Measurements from ENCODE around the gene COPS2. TPM values are rescaled to one million over a fixed set of nuclear protein-coding genes. Genes with fewer than 3 reads are reported as not detected.
"Not testable (repeated sequence)": the region's sequence is repeated elsewhere in the genome, so short reads cannot be mapped to it uniquely, and the experiment has no call there.

Gene COPS2
- total RNA-seq, 4 donors from 2014 or later = 15.0 to 51.4 (median 24.4) TPM

GRCh38 chr15:49083401-49084284, 71.8 kb downstream of the COPS2 start:
- intact Hi-C loops (cut with DNase I; ENCODE audit: low total_unique reads) = no loop called here
- 90 to 98% methylated on average over 5 of the region's 5 CpGs for WGBS, 2 donors (ENCODE audit: low coverage in 1 of 2)

GRCh38 chr15:49082960-49083359, 72.4 kb downstream of the COPS2 start:
- no peaks in the 10 kb centered on the region for H3K36me3 ChIP-seq
- DNase-seq = no peak
- no peak overlapping the region for H3K27ac ChIP-seq
- WGBS, 2 donors (ENCODE audit: low coverage in 1 of 2) = 68 to 100% methylated on average over 1 of the region's 1 CpG
- no peak overlapping the region for H3K4me3 ChIP-seq
- in situ Hi-C loops (cut with MboI; ENCODE audit: low pct_ligation_motif_present in 1 of 4, low pct_unique_long_range_greater_than_20kb in 1 of 4, low sequenced_read_pairs in 3 of 4) (no loop called here), intact Hi-C loops (cut with DNase I; ENCODE audit: low total_unique reads) (no loop called here)
- no peaks in the 10 kb centered on the region for H3K4me1 ChIP-seq
- TF ChIP-seq CTCF (IDR thresholded peaks at IDR 0.05) = no peak
- no peak for TF ChIP-seq POLR2A (IDR thresholded peaks at IDR 0.05)
- TF ChIP-seq POLR2AphosphoS5 (IDR thresholded peaks at IDR 0.05) = no peak
- TF ChIP-seq EP300 (IDR thresholded peaks at IDR 0.05; ENCODE audit: low read depth) = no peak
- no peaks in the 10 kb centered on the region for H3K27me3 ChIP-seq
- H3K9me3 ChIP-seq = no peaks in the 10 kb centered on the region

More at GRCh38 chr15:49083401-49084284, 71.8 kb downstream of the COPS2 start:
- no peaks in the 10 kb centered on the region for H3K36me3 ChIP-seq
- no peak for DNase-seq
- in situ Hi-C loops (cut with MboI; ENCODE audit: low pct_ligation_motif_present in 1 of 4, low pct_unique_long_range_greater_than_20kb in 1 of 4, low sequenced_read_pairs in 3 of 4) = no loop called here
- no peak overlapping the region for H3K4me3 ChIP-seq
- no peaks in the 10 kb centered on the region for H3K9me3 ChIP-seq
- H3K27me3 ChIP-seq = no peaks in the 10 kb centered on the region
- no peak overlapping the region for H3K27ac ChIP-seq
- no peaks in the 10 kb centered on the region for H3K4me1 ChIP-seq
- TF ChIP-seq EP300 (IDR thresholded peaks at IDR 0.05; ENCODE audit: low read depth) (no peak), POLR2AphosphoS5 (IDR thresholded peaks at IDR 0.05) (no peak), POLR2A (IDR thresholded peaks at IDR 0.05) (no peak), CTCF (IDR thresholded peaks at IDR 0.05) (no peak)

GRCh38 chr15:49079340-49080039, 75.9 kb downstream of the COPS2 start:
- intact Hi-C loops (cut with DNase I; ENCODE audit: low total_unique reads) = no loop called here
- Histone ChIP-seq H3K9me3 (no peaks in the 10 kb centered on the region), H3K27me3 (no peaks in the 10 kb centered on the region), H3K36me3 (no peaks in the 10 kb centered on the region), H3K27ac (no peak overlapping the region), H3K4me3 (no peak overlapping the region), H3K4me1 (no peaks in the 10 kb centered on the region)
- no peak for DNase-seq
- in situ Hi-C loops (cut with MboI; ENCODE audit: low pct_ligation_motif_present in 1 of 4, low pct_unique_long_range_greater_than_20kb in 1 of 4, low sequenced_read_pairs in 3 of 4) = no loop called here
- 84 to 90% methylated on average over 7 to 23 of the region's 23 CpGs for WGBS, 2 donors (ENCODE audit: low coverage in 1 of 2)
- TF ChIP-seq POLR2AphosphoS5 (IDR thresholded peaks at IDR 0.05) (no peak), CTCF (IDR thresholded peaks at IDR 0.05) (no peak), POLR2A (IDR thresholded peaks at IDR 0.05) (no peak), EP300 (IDR thresholded peaks at IDR 0.05; ENCODE audit: low read depth) (no peak)

- TF ChIP-seq POLR2AphosphoS5 (IDR thresholded peaks at IDR 0.05) = no peak
- no peak for TF ChIP-seq POLR2A (IDR thresholded peaks at IDR 0.05)
- no peak for TF ChIP-seq EP300 (IDR thresholded peaks at IDR 0.05; ENCODE audit: low read depth)
- TF ChIP-seq CTCF (IDR thresholded peaks at IDR 0.05) = no peak
- Histone ChIP-seq H3K9me3 (no peaks in the 10 kb centered on the region), H3K27ac (no peak overlapping the region), H3K4me1 (no peaks in the 10 kb centered on the region), H3K27me3 (no peaks in the 10 kb centered on the region), H3K36me3 (no peaks in the 10 kb centered on the region), H3K4me3 (no peak overlapping the region)
- intact Hi-C loops (cut with DNase I; ENCODE audit: low total_unique reads) = no loop called here
- DNase-seq = no peak
- in situ Hi-C loops (cut with MboI; ENCODE audit: low pct_ligation_motif_present in 1 of 4, low pct_unique_long_range_greater_than_20kb in 1 of 4, low sequenced_read_pairs in 3 of 4) = no loop called here
These were observed 79.5 kb downstream of the COPS2 start for GRCh38 chr15:49075881-49076280.

GRCh38 chr15:49074589-49075287, 80.7 kb downstream of the COPS2 start:
- H3K27ac ChIP-seq; intact Hi-C loops (cut with DNase I; ENCODE audit: low total_unique reads); H3K36me3 ChIP-seq; in situ Hi-C loops (cut with MboI; ENCODE audit: low pct_ligation_motif_present in 1 of 4, low pct_unique_long_range_greater_than_20kb in 1 of 4, low sequenced_read_pairs in 3 of 4); DNase-seq; H3K4me1 ChIP-seq; H3K4me3 ChIP-seq; H3K9me3 ChIP-seq; H3K27me3 ChIP-seq: not testable (repeated sequence)
- WGBS, 2 donors (ENCODE audit: low coverage in 1 of 2) = 81 to 84% methylated on average over 6 of the region's 6 CpGs
